Erythroblast (primary cell): ENCODE data around the gene NEDD4L.

Source experiments
- GATA1 ChIP-seq: IDR thresholded peaks from 2 replicates; pipeline ENCODE4 v1.6.1; 2011; ENCODE audit warnings: low read depth, mild to moderate bottlenecking, control low read depth, low read length, moderate library complexity
- POLR2A ChIP-seq: IDR thresholded peaks from 2 replicates; pipeline ENCODE4 v1.6.1; 2011; ENCODE audit warnings: mild to moderate bottlenecking, low read length

- no peak for TF ChIP-seq POLR2A
- no peak for TF ChIP-seq GATA1
Measured at GRCh38 chr18:58230438-58231179, 186.6 kb downstream of the NEDD4L start.
